ENCODE data around the gene GPATCH3. TPM values are rescaled to one million over a fixed set of nuclear protein-coding genes. Genes with fewer than 3 reads are reported as not detected.

Gene GPATCH3
- total and polyA plus RNA-seq, 2 of the 8 experiments (the other 6 are each of a cell fraction or from before 2014, with no cell fraction given) = 7.9 to 17.4 TPM

DNA sequence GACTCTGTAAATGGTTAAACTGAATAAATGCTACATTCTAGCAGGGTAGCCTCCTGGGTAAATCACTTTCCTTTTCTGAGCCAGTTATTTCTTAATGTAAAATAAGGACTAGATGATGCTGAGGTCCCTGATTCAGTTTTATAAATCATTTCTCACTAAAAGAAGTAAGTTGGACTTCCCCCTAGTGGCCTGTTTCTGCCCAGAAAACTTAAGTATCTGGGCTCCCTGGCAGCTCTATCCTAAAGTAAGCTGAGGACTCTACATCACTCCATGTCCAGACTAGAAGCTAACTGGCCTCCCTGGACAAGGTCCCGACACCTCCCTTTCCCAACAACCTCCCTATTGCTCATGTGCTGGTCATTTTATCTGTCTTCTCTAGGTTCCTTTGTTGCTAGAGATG lies 13.1 kb downstream of the GPATCH3 start:
- Histone ChIP-seq H3K4me2 (ENCODE audit: insufficient read depth in 1 of 2, low read depth in 2 of 2, low read length in 2 of 2) (no peak overlapping the region), H2AK5ac (ENCODE audit: low read depth, low read length) (no peak overlapping the region), H4K5ac (ENCODE audit: insufficient read length, low read depth, low read length) (no peak overlapping the region), H3K36me3 (ENCODE audit: control insufficient read depth in 2 of 4, insufficient read depth in 4 of 4, low read length in 3 of 4) (peaks cover 21 to 49% (median 40%) of the 10 kb centered on the region in 4 experiments), H3K27me3 (replicated peaks in 1 of 4; ENCODE audit: control insufficient read depth in 3 of 4, extremely low read depth in 1 of 4, insufficient read depth in 3 of 4, low read length in 3 of 4) (no peaks in the 10 kb centered on the region), H3K23ac (ENCODE audit: insufficient read length) (no peak overlapping the region), H2BK120ac (replicated peaks; ENCODE audit: low read depth, low read length) (no peak overlapping the region), H2BK12ac (ENCODE audit: low read depth, low read length) (no peak overlapping the region), H3K9ac (replicated peaks in 1 of 4; ENCODE audit: extremely low read depth in 1 of 4, low read depth in 3 of 4, low read length in 3 of 4) (no peak overlapping the region), H2BK5ac (ENCODE audit: low read depth, low read length) (no peak overlapping the region), H3K56ac (replicated peaks; ENCODE audit: insufficient read length, low read depth, low read length) (no peak overlapping the region), H4K91ac (replicated peaks; ENCODE audit: insufficient read length, low read length) (no peak overlapping the region), H3K18ac (ENCODE audit: extremely low read depth, low read length) (no peak overlapping the region), H2BK15ac (ENCODE audit: low read length) (no peak overlapping the region), H2AFZ (ENCODE audit: low read length) (no peak overlapping the region), H3K79me2 (ENCODE audit: control insufficient read depth in 1 of 2, insufficient read depth in 2 of 2, low read length in 2 of 2) (peaks cover 0 to 12% of the 10 kb centered on the region in 2 experiments; a peak in 2 of 4 replicates), H3K27ac (ENCODE audit: low read depth, low read length) (no peak overlapping the region), H3K14ac (ENCODE audit: insufficient read length) (no peak overlapping the region), H2BK20ac (ENCODE audit: low read length) (no peak overlapping the region), H3K4me3 (ENCODE audit: extremely low read depth in 1 of 4, insufficient read depth in 2 of 4, low read depth in 3 of 4, low read length in 4 of 4) (no peak overlapping the region), H3K79me1 (ENCODE audit: low read depth, low read length) (no peaks in the 10 kb centered on the region; the same call in 1 of the 2 replicates), H3K4me1 (replicated peaks in 1 of 4; ENCODE audit: control insufficient read depth in 3 of 4, insufficient read depth in 4 of 4, low read length in 3 of 4) (peaks cover 0 to 8% (median 3%) of the 10 kb centered on the region in 4 experiments; a peak in 3 of 7 replicates), H4K20me1 (replicated peaks in 1 of 2; ENCODE audit: control insufficient read depth in 1 of 2, insufficient read depth in 2 of 2, low read length in 2 of 2) (peaks cover 0 to 2% of the 10 kb centered on the region in 2 experiments), H3K23me2 (ENCODE audit: low read depth, low read length) (peaks cover 12% of the 10 kb centered on the region; the same call in 1 of the 2 replicates), H3K4ac (replicated peaks; ENCODE audit: insufficient read length, low read depth, low read length) (no peak overlapping the region), H4K8ac (ENCODE audit: extremely low read depth, insufficient read depth, low read length) (no peak overlapping the region), H3K9me3 (ENCODE audit: insufficient read depth in 2 of 2, low read depth in 1 of 2, low read length in 1 of 2) (no peaks in the 10 kb centered on the region)
- TF ChIP-seq GABPA (IDR thresholded peaks at IDR 0.05; ENCODE audit: borderline replicate concordance, insufficient read depth, low read length) = no peak
- TF ChIP-seq, protein P1, sequence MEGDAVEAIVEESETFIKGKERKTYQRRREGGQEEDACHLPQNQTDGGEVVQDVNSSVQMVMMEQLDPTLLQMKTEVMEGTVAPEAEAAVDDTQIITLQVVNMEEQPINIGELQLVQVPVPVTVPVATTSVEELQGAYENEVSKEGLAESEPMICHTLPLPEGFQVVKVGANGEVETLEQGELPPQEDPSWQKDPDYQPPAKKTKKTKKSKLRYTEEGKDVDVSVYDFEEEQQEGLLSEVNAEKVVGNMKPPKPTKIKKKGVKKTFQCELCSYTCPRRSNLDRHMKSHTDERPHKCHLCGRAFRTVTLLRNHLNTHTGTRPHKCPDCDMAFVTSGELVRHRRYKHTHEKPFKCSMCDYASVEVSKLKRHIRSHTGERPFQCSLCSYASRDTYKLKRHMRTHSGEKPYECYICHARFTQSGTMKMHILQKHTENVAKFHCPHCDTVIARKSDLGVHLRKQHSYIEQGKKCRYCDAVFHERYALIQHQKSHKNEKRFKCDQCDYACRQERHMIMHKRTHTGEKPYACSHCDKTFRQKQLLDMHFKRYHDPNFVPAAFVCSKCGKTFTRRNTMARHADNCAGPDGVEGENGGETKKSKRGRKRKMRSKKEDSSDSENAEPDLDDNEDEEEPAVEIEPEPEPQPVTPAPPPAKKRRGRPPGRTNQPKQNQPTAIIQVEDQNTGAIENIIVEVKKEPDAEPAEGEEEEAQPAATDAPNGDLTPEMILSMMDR (IDR thresholded peaks at IDR 0.05; ENCODE audit: control extremely low read depth in 1 of 3, insufficient read depth in 1 of 3, low read depth in 1 of 3, low read length in 3 of 3) = peak in 1 of 3 experiments; percentile 43; a peak in 1 of 4 replicates
- 0 out of 4 replicates have a peak, but pooled peaks of 1 of the 2 experiments have one; percentile 4 for TF ChIP-seq RAD21 (IDR thresholded peaks at IDR 0.05 in 1 of 2, conservative IDR thresholded peaks at IDR 0.05 in 1 of 2; ENCODE audit: low read depth in 2 of 2, low read length in 2 of 2)
- FAIRE-seq (no peak), DNase-seq (ENCODE audit: low read depth in 1 of 2, low spot score in 2 of 2) (no peak)
- POLR2A ChIA-PET (ENCODE audit: partially characterized antibody) = interaction anchor here (0.7 to 6.5 kb wide), 8 partner anchors 10 to 86 kb away, joined by 3 to 66 read pairs (median 3); partner anchors contain the start of genes GPATCH3 and NUDC
- 92% methylated on average over 1 of the region's 1 CpG; no CpG with 5 or more reads in 1 of the 2 experiments for WGBS, 2 experiments (ENCODE audit: extremely low coverage in 1 of 2, insufficient coverage in 1 of 2, insufficient read length in 1 of 2, insufficient replicate concordance in 2 of 2, low coverage in 1 of 2, low lambda C conversion rate in 2 of 2, missing lambda C conversion rate in 1 of 2)
- CTCF ChIA-PET (ENCODE audit: partially characterized antibody) = interaction anchor here (0.6 to 31.7 kb wide), 18 partner anchors 8 to 441 kb away, joined by 3 to 547 read pairs (median 4); partner anchors contain the start of genes GPATCH3 and SFN

All from H1 (cell line).